M059J (cell line): ENCODE data around the gene SLC66A1. TPM values are rescaled to one million over a fixed set of nuclear protein-coding genes. Genes with fewer than 3 reads are reported as not detected.
A peak's percentile ranks its signal among the peaks of the same experiment; 100 is the strongest.
"Not testable (repeated sequence)": the region's sequence is repeated elsewhere in the genome, so short reads cannot be mapped to it uniquely, and the experiment has no call there.

ENCODE experiments used
- DNase-seq: peaks from one replicate; pipeline ENCODE4 v3.0.0-alpha.2; 2012; ENCODE audit warnings: low read depth
- total RNA-seq: library from RNA; depleted of rRNA; stranded (reverse); fragments of >200 nt; shearing (Covaris generic); gene quantifications from 2 replicates; pipeline ENCODE4 v1.2.3, GENCODE V29; 2014; rRNA removed

SLC66A1 gene, protein sequence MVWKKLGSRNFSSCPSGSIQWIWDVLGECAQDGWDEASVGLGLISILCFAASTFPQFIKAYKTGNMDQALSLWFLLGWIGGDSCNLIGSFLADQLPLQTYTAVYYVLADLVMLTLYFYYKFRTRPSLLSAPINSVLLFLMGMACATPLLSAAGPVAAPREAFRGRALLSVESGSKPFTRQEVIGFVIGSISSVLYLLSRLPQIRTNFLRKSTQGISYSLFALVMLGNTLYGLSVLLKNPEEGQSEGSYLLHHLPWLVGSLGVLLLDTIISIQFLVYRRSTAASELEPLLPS
- total RNA-seq: 16.2 and 26.3 TPM in 2 replicates

GRCh38 chr1:19311931-19312781 is at the start of gene SLC66A1, which contains the start of gene AKR7A2:
SLC66A1 (plus strand) TSS chr1:19312326; CDS start chr1:19317678, 5,352 bp downstream.
AKR7A2 (minus strand) TSS chr1:19312144; CDS start chr1:19312124, 20 bp downstream.
- DNase-seq: peak; percentile 90

DNA sequence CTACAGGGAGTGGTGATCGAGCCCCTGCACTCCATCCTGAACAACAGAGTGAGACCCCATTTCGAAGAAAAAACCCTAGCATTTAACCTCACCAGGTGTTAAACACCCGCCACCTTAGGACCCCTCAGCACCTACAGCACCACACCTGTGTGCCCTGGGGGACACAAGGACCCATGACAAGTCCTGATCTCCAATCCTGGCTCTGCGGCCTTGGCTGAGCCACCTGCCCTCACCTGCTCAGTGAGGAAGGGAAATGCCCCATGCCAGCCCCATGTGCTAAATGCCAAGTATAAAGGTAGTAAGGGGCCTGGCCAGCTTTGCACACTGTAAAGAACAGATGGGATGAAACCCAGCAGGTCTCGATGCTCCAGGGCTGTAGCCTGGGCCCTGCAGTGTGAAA is 49.4 kb upstream of the SLC66A1 start:
- DNase-seq: no peak

DNA sequence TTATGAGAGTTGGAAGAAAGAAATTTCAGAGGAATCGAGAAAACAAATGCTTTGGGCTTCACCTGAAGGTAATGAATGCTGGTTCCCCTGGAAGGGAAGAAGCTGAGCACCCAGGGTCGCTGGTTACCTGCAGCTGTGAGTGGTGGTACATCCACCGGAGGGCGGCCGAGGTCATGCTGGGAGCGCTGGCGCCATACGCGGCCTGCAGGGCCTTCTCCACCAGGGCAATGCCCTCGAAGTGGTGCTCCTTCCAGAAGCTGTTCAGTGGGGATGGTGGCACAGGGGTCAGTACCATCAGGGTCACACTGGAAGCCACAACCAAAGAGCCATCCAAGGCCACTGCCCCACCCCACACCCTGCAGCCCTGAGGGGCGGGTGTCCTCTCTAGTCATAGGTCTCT is 43.7 kb upstream of the SLC66A1 start:
- no peak for DNase-seq

DNA sequence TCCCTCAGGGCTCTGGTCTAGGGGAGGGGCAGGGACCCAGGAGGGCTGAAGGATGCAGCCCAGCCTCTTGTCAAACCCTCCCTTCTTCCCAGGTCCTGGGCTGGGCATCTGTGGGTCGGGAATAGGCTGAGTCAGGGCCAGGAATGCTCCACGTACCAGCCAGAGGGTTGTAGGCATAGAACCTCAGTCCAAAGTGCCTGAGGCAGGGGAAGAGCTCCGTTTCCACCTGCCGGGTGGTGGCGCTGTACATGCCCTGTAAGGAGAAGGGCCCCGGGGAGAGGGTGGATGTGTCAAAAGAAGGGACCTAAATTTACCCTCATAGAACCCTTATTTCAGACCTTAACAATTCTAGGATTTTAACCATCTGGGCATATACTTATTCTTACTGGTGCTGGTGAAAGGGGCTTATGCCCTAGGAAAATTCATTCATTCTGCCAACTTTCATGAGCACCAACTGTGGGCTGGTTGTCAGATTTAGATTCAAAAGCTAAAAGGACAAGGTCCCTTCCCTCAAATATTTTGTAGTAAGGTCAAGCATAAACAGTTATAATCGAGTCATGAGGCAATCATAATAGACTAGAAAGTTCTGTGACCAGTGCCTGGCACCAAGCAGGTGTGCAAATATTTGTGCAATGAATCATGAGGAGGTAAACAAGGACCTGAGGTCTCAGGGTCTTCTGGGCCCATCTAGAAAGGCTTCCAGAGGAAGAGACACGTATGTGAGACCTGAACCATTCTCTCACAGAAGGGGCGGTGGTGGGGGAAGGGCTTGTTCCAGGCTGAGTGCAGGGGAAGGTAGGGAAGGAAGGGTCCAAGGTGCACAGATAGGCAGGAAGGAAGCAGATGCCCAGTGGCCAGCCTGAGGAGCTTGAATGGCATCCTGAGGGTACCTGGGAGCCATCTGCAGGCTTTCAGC is 42.4 kb upstream of the SLC66A1 start:
- not testable (repeated sequence) for DNase-seq

GRCh38 chr1:19270343-19270730 is 41.8 kb upstream of the SLC66A1 start:
- DNase-seq: not testable (repeated sequence)

DNA sequence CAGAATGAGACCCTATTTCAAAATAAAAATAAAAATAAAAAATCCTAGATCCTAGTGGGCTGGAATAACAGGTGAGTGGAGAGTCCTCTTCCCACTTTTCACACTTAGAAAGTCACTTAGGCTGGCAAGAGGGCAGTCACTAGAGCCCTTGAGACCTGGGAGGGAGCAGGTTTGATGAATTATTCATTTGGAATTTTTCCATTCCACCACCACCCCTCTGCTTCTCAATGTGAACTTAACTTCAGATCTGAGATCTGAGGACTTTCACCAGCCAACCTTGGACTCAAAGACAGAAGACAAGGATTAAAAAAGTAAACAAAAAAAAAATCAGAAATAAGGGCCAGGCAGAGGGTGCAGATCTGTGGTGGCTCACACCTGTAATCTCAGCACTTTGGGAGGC is 40.1 kb upstream of the SLC66A1 start:
- DNase-seq: no peak

- DNase-seq: no peak
These were observed 38.9 kb upstream of the SLC66A1 start for GRCh38 chr1:19273106-19273843.

DNA sequence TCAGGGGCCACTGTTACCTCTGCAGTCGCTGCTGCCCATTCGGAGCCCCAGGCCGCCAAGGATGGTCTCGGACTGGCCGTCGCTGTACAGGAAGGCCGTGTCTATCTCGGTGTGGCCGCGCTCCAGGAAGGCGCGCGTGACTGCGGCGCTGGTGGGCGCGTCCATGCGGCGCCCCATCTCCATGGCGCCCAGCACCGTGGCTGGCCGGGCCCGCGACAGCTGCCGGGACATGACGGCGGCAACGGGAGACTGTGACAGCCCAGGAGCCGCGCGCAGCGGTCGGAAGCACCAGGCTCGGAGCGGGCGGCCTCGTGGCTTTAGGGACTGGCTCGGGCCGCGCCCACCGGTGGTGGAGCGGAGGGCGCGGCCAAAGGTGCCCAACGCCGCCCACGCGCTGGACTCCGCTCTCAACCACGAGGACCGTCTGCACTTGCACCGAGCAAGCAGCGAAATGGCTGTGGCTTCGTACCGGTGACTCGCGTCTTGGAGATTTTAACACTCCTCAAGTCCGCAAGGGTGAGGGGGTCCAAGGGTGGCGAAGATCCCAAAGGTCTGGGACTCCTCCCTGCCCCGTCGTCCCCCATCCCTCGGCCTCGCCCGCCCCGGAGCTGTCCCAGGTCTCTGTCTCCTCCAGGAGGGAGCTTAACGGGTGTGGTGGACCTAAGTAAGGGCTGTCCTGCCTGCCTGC is 38.1 kb upstream of the SLC66A1 start:
- DNase-seq: not testable (repeated sequence)

DNA sequence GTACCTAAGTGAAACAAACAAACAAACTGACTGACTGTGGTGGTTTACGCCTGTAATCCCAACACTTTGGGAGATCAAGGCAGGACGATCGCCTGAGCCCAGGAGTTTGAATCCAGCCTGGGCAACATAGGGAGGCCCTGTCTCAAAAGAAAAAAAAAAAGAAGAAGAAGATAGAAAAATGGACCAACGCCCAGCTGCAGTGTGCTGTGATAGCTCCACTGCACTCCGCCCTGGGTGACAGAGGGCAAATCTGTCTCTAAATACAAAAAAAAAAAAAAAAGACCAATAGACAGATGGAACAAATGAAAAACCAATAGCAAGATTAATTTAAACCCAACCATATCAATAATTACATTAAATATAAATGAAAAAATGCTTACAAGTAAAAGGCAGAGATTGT is 37.5 kb upstream of the SLC66A1 start:
- no peak for DNase-seq

- DNase-seq: no peak
These were observed 28.2 kb upstream of the SLC66A1 start for GRCh38 chr1:19283891-19284290.

DNA sequence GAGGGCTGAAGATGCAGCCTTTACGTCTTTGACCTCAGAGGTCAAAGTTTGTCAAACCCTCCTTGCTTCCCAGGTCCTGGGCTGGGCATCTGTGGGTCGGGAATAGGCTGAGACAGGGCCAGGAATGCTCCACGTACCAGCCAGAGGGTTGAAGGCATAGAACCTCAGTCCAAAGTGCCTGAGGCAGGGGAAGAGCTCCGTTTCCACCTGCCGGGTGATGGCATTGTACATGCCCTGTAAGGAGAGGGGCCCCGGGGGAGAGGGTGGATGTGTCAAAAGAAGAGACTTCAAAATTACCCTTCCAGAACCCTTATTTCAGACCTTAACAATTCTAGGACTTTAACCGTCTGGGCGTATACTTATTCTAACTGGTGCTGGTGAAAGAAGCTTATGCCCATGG is 27.2 kb upstream of the SLC66A1 start:
- no peak for DNase-seq

DNA sequence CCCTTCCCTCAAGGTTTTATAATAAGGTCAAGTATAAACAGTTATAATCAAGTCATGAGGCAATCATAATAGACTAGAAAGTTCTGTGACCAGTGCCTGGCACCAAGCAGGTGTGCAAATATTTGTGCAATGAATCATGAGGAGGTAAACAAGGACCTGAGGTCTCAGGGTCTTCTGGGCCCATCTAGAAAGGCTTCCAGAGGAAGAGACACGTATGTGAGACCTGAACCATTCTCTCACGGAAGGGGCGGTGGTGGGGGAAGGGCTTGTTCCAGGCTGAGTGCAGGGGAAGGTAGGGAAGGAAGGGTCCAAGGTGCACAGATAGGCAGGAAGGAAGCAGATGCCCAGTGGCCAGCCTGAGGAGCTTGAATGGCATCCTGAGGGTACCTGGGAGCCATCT is 26.8 kb upstream of the SLC66A1 start:
- not testable (repeated sequence) for DNase-seq

DNA sequence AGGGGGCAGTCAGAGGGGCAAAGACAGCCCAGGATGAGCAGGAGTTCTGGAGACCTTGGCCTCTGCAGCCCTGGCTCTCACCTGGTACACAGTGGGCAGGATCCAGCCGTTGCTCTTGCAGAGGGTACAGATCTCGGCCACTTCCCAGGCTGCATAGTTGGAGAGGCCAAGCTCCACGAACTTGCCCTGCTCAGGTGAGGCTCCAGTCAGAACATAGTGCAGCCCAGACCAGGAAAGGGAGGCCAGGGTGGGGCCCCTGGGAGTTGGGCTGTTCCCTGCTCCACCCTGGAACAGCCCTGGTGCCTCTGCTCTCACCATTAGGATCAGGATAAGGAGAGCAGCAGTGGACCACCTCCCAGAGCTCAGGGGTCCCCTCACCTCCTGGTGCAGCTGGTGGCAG is 26.3 kb upstream of the SLC66A1 start:
- DNase-seq: not testable (repeated sequence)

DNA sequence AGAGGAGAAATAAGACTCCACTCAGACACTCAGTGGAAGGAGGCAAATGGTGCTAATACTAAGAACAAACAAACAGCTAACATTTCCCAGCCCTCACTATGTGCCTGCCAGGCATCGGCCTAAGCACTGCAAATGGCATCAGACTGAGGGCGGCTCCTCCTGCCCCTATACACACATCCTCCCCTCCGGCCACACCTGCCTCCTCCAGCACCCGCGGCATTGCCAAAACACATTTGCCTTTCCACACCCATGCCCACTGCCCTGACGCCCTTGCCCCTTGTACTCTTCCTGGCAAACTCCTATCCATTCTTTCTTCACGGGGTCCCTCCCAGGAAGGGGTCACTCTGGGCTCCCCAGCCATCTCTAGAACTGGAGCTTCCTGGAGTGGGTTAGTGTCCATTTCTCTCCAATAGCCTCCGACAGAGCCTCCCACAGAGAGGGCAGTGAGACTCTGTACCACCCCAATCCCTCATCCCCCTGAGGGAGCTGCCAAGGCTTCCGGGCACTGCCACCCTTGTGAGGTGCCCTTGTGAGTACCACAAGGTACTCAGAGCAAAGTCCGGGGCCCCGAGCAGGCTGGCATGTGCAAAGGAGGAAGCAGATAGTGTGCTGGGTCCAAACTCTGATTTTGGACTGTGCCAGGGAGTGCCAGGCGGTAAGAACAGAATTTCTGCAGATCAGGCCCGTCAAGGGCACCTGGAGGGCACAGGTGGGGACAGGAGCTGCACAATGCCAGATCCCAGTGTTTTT is 24.5 kb upstream of the SLC66A1 start:
- DNase-seq: no peak

DNA sequence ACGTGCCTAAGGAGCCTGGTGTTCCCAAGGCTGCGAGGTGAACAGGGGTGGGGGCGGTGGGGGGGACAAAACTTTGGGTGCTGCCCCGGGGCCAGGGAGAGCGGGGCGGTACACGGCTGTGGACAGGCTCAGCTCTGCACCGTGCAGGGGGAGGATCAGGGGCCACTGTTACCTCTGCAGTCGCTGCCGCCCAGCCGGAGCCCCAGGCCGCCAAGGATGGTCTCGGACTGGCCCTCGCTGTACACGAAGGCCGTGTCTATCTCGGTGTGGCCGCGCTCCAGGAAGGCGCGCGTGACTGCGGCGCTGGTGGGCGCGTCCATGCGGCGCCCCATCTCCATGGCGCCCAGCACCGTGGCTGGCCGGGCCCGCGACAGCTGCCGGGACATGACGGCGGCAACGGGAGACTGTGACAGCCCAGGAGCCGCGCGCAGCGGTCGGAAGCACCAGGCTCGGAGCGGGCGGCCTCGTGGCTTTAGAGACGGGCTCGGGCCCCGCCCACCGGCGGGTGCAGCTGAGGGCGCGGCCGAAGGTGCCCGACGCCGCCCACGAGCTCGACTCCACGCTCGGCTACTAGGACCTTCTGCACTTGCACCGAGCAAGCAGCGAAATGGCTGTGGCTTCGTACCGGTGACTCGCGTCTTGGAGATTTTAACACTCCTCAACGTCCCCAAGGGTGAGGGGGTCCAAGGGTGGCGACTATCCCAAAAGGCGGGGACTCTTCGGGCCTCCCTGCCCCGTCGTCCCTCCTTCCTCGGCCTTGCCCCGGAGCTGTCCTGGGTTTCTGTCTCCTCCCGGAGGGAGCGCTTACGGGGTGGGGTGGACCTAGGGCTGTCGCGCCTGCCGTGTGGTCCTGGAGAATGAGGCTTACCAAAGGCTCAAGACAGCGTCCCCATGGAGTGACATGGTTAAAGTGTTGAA is 23.5 kb upstream of the SLC66A1 start, which contains the start of gene AKR7A3:
Gene AKR7A3, minus strand, starts transcription at position 447 of the 918 bp plus-strand sequence. Its CDS starts 61 bp downstream, at position 386.
- not testable (repeated sequence) for DNase-seq

GRCh38 chr1:19289244-19289643 is 22.9 kb upstream of the SLC66A1 start:
- no peak for DNase-seq

GRCh38 chr1:19294638-19295037 is 17.5 kb upstream of the SLC66A1 start:
- no peak for DNase-seq

- no peak for DNase-seq
These were observed 11.9 kb upstream of the SLC66A1 start for GRCh38 chr1:19300211-19300610.
